Measurements from ENCODE around the gene KIRREL3.

Gene KIRREL3

GRCh38 chr11:126653040-126653439, 347.5 kb downstream of the KIRREL3 start:
- H3K4me3 ChIP-seq (replicated peaks; ENCODE audit: insufficient read depth, low read length) = no peak overlapping the region
- no peak for TF ChIP-seq SPI1 (IDR thresholded peaks at IDR 0.05; ENCODE audit: borderline replicate concordance, low read depth)
- no peak for TF ChIP-seq REST (IDR thresholded peaks at IDR 0.05; ENCODE audit: insufficient replicate concordance, low read depth)
- no peak for TF ChIP-seq GABPA (IDR thresholded peaks at IDR 0.05; ENCODE audit: low read depth)
- no peak for TF ChIP-seq POLR2AphosphoS5 (IDR thresholded peaks at IDR 0.05; ENCODE audit: low read depth)
- no peak for TF ChIP-seq CTCF (IDR thresholded peaks at IDR 0.05; ENCODE audit: insufficient read depth, low read length)
- no peak for DNase-seq (ENCODE audit: low read depth in 1 of 2, low spot score in 1 of 2)
- no peaks in the 10 kb centered on the region for H3K27me3 ChIP-seq (ENCODE audit: insufficient read depth, poor library complexity, severe bottlenecking)
- H3K27ac ChIP-seq (replicated peaks) = no peak overlapping the region

GRCh38 chr11:126647735-126648134, 352.8 kb downstream of the KIRREL3 start:
- H3K4me3 ChIP-seq (replicated peaks; ENCODE audit: insufficient read depth, low read length) = no peak overlapping the region
- no peak overlapping the region for H3K27ac ChIP-seq (replicated peaks)
- H3K27me3 ChIP-seq (ENCODE audit: insufficient read depth, poor library complexity, severe bottlenecking) = peaks cover 9% of the 10 kb centered on the region
- DNase-seq (ENCODE audit: low read depth in 1 of 2, low spot score in 1 of 2) = no peak
- no peak for TF ChIP-seq REST (IDR thresholded peaks at IDR 0.05; ENCODE audit: insufficient replicate concordance, low read depth)
- no peak for TF ChIP-seq GABPA (IDR thresholded peaks at IDR 0.05; ENCODE audit: low read depth)
- TF ChIP-seq POLR2AphosphoS5 (IDR thresholded peaks at IDR 0.05; ENCODE audit: low read depth) = no peak
- no peak for TF ChIP-seq SPI1 (IDR thresholded peaks at IDR 0.05; ENCODE audit: borderline replicate concordance, low read depth)
- TF ChIP-seq CTCF (IDR thresholded peaks at IDR 0.05; ENCODE audit: insufficient read depth, low read length) = no peak

- no peak for DNase-seq (ENCODE audit: low read depth in 1 of 2, low spot score in 1 of 2)
- H3K4me3 ChIP-seq (replicated peaks; ENCODE audit: insufficient read depth, low read length) = no peak overlapping the region
- H3K27ac ChIP-seq (replicated peaks) = no peak overlapping the region
- peaks cover 9% of the 10 kb centered on the region for H3K27me3 ChIP-seq (ENCODE audit: insufficient read depth, poor library complexity, severe bottlenecking)
- no peak for TF ChIP-seq POLR2AphosphoS5 (IDR thresholded peaks at IDR 0.05; ENCODE audit: low read depth)
These were observed 353.6 kb downstream of the KIRREL3 start for GRCh38 chr11:126646701-126647557.

GRCh38 chr11:126645186-126645585, 355.4 kb downstream of the KIRREL3 start:
- no peak for TF ChIP-seq REST (IDR thresholded peaks at IDR 0.05; ENCODE audit: insufficient replicate concordance, low read depth)
- H3K27me3 ChIP-seq (ENCODE audit: insufficient read depth, poor library complexity, severe bottlenecking) = peaks cover 12% of the 10 kb centered on the region
- no peak for DNase-seq (ENCODE audit: low read depth in 1 of 2, low spot score in 1 of 2)
- H3K4me3 ChIP-seq (replicated peaks; ENCODE audit: insufficient read depth, low read length) = no peak overlapping the region
- H3K27ac ChIP-seq (replicated peaks) = no peak overlapping the region

Data from HL-60 (cell line).